Stimulated activated CD4-positive, alpha-beta T cell treated with anti-CD3 and anti-CD28 coated beads, TNF-alpha, amount 100 ng/mL, for 4 hours (primary cell): ENCODE data around the gene CYLD.

Source experiments
- DNase-seq, 3 experiments: peaks; one replicate each; pipeline ENCODE4 v3.0.0-alpha.2; 2020; ENCODE audit warnings: low read depth in 3 of 3

Gene CYLD

DNA sequence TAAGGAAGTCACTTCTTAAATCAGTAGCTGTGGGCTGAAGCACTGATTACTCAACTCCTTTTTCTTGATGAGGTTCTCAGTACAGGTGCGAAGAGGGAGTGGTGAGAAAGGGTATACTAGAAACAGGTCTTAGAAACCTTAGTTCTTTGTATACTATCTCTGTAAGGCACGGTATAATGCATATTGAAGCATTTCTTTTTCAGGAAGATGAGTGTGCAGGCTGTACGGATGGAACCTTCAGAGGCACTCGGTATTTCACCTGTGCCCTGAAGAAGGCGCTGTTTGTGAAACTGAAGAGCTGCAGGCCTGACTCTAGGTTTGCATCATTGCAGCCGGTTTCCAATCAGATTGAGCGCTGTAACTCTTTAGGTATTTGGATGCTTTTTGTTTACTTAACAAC is 39.2 kb downstream of the CYLD start:
- no peak for DNase-seq

GRCh38 chr16:50781518-50781917 is 39.6 kb downstream of the CYLD start:
- no peak for DNase-seq

- DNase-seq, result no peak
Observed at GRCh38 chr16:50789757-50790156, 47.9 kb downstream of the CYLD start.

GRCh38 chr16:50791522-50791921 is 49.6 kb downstream of the CYLD start:
- no peak for DNase-seq

- no peak for DNase-seq
Observed at GRCh38 chr16:50796829-50797228, 54.9 kb downstream of the CYLD start.

DNA sequence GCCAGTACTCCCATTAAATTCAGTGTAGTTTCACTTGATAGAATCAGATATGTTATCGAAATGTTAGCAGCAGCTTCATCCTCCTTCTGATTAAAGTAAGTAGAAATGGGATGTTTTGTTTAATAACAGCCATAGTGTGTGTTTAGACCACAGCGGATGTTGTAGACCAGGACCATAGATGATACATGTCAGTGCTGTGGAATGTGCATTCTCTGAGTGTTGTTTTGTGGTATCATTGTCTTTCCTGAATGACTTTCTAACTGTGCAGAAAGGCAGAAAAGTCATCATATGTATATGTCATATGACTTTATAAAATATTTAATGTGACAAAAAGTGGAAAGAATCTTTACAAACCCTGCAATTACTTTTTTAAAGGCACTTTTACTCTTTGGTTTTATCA is 55.6 kb downstream of the CYLD start:
- DNase-seq, result no peak

DNA sequence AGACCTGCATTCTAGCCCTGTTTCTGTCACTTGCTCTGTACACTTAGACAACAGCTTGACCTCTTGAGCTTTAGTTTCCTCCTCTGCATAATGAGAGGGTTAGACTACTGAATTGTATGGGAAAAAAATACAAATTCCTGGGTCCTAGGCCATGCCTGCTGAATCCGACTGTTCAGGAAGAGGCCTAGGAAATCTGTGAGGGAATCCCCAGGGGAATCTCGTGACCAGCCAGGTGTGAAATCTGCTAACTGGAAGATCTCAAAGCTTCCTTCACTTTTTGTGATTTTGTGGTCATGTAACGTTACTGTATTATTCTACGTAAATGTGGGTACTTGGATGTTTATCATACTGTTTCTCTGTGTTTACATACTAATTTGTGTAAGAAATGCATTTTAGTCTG is 58.2 kb downstream of the CYLD start:
- DNase-seq, result no peak

- DNase-seq, result no peak
Observed at GRCh38 chr16:50801036-50801435, 59.1 kb downstream of the CYLD start.

GRCh38 chr16:50802000-50802399 is 60.1 kb downstream of the CYLD start:
- DNase-seq, result no peak

- DNase-seq, result no peak
Observed at GRCh38 chr16:50802961-50803360, 61.1 kb downstream of the CYLD start.

GRCh38 chr16:50804290-50804907 is 62.5 kb downstream of the CYLD start:
- no peak for DNase-seq

DNA sequence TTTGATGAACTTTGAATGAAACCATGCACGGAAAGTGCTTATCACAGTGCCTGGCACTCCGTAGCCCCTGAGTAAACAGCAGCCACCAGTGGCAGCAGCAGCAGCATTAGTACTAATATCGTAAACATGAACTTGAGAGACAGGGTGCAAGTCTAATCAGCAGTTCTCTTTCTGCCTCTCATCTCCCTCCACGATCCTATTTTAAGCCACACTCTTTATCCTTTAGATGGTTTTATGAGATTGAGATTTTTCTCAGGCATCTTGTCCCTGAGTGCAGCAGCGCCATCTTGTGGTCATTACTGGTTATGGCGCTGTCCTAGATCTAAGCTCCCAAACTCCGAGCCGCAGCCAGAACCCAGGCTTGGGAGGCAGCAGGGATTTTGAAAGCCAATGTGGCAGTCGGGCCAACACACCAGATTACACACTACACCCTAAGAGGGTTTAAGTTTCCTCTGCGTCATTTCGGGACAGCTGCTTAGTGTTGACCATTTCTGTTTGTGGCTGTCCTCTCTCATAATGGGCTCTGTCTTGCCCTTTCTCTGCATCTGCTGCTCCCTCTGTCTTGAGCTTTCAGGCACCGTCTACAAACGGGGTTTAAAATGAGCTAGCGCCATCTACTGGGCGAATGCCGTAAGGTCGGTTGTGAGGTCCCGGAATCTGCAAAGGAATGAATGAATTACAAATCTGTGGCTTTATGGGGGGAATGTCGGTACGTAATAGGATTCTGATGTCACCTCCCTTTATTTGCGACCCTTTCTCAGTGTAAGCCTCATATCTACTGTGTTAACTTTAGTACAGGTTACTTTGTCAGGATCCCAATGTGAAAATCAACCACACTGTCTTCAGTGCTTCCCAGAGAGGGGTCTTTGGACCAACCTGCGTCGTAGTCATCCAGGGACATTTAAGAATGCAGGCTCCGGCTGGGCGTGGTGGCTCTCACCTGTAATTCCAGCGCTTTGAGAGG is 64.5 kb downstream of the CYLD start:
- peak; percentile 59 to 73 (median 66) for DNase-seq

DNA sequence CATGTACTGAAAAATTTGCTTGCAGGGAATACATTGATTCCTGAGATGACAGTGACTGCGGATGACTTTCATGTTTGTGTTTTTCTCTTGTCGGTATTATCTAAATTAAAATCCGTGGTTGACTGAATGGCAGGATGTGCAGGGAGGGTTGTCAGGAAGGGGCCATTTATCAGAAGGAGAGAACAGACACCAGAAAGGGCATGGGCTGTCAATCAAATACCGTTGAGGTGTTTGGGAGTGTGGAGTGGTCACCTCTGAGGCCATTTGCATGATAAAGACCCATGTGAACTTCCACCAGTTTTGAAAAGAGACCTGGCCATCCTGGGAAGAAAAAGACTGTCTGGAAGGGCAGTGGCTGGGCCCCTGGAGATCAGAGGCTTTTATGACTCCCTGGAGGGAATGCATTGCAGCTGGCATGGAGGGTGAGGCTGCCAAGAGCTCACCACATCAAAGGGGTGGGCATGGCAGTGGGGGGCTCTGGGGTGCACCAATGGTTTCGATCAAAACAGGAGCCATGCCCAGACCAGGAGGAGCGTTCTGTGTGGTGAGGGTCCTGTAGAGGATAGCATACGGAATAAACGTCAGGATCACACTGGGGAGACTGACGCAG is 67.1 kb downstream of the CYLD start:
- DNase-seq, result no peak

DNA sequence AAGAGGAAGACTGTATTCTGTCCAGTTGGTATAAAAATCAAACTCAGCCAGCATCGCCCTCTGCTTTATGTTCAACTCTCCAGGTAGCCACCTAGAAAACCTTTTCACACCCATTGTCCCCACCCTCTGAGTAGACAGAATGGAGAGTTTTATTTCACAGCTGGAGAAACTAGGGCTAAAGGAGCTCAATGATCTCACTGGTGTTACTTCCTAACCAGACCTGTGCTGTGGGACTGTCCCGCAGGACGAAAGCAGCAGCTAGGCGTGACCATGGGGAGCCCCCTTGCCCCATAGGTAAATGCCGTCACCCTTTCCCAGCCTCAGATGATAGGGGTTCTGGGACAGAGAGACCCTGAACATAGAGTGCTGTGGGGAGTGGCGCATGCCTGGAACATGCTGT is 67.7 kb downstream of the CYLD start:
- no peak for DNase-seq

DNA sequence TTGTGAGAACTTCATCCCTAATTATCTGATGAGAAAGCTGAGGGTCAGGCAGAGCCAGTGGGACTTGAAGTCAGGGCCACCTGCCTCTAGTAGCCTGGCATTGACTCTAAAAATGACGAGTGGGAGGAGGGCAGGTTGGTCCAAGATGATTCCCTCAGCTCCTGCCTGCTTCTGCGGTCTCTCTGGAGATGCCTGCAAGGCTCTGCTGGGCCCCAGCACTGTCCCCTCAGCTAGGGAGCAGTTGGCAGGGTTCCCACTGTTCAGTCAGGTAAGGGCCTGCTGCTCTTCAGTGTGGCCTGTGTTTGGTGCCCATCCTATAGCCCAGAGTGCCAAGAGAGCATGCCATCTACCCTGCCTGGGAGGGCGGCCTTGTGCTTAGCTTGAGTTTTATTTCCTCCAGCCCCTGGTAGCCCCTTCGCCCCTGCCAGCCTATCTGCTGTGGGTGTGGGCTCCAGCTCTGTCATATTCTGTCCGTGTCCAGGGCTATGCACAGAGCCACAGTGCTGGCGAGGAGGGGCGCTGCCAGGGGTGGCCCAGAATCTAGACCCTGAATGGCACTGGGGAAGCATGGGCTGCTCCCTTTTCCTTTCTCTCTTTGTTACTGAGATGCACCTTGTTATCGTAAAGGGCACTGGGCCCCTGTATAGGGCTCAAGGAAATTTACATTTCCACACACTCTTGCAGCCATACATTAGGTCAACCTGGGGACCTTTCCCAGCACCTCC is 68.5 kb downstream of the CYLD start:
- no peak for DNase-seq

DNA sequence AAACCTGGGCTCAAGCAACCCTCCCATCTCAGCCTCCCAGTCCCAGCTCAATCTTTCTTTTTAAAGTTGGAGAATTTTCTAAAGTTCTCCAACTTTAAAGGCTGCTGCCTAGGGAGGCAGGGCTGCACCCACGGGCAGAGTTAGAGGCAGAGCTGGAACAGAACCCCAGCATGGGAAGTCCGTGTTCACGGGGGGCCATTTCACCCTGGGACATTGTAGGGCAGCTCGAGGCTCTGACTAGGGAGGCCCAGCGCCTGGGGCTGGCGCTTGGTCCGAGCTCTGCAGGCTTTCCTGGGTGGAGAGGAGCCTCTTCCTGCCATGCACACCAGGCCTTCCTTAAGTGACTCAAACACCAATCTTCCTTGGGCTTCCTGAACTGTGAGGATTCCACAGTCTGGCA is 70.2 kb downstream of the CYLD start:
- DNase-seq, result no peak

GRCh38 chr16:50812876-50813466 is 71.1 kb downstream of the CYLD start:
- DNase-seq, result no peak

GRCh38 chr16:50814052-50814451 is 72.2 kb downstream of the CYLD start:
- no peak for DNase-seq

DNA sequence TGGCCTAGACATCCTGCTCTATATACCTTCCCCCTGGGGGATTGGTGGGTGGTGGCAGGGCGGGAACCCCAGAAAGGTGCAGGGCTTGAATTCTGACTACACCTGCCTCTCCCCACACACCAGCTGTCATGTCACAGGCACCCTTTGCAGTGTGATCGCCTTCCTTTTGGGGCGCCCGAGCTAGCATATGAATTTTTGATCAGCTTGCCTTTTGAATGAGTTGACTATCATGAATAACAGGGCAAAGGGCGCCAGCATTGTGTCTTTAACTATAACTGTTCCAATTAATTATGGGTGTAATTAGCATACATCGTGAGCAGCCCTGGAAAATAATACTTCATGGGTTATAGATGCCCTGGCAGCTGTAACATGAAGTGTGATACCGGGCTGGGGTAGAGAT is 72.7 kb downstream of the CYLD start:
- DNase-seq, result no peak

DNA sequence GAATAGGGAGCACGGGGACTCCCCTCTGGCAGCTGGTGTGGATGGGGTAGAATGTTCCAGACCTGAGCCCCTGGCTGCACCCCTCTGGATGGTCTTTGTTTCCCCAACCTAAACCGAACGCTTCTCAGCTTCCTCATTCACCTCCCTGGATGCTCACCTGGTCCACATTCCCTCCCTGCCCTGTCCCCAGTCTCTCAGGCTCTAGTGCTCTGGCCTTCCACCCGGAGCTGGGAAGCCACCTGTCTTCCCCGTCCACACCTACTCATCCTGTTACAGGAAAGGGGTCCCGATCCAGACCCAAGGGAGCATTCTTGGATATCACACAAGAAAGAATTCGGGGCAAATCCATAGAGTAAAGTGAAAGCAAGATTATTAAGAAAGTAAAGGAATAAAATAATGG is 73.5 kb downstream of the CYLD start:
- no peak for DNase-seq

DNA sequence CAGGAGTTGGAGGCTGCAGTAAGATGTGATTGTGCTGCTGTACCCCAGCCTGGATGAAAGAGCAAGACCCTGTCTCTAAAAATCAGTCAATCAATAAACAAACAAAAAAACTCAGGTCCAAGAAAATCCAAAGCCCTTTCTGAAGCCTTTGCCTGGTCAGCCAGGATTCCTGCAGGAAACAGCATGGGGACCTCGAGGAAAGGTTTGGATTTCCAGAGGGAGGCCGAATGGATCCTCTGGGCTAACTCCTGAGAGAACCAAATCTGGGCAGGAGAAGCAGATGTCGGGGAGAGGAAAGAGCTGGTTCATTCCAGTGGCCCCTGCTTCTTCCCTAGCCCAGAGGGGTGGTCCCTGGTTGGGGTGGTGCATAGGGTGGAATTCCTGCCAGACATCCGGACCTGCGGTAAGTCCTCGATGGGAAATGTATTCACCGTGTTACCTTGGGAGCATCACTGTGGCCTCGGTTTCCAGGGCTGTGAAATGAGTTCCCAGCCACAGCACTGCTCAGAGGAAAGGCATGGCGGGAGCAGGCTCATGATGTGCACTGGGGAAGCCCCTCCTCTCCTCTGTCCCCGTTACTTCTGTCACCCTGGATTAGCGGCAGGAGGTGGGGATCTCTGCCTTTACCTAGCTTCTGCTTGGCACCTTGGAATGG is 75.1 kb downstream of the CYLD start:
- DNase-seq, result no peak
